SK-N-SH (cell line): Measurements from ENCODE around the gene GSG1L. TPM values are rescaled to one million over a fixed set of nuclear protein-coding genes. Genes with fewer than 3 reads are reported as not detected.

Experiments
- CTCF ChIA-PET: fragments of 300-600, 350-600 bp; formaldehyde crosslinking; extraction: SDS; loops from one replicate; lab custom pipeline; 2021; lab: Yijun Ruan, JAX
- POLR2A ChIA-PET: fragments of 350-600 bp; sonication (Branson Sonifier 250); formaldehyde crosslinking; extraction: SDS; loops from one replicate; lab custom pipeline; 2020; ENCODE audit warnings: antibody characterized with exemption, inconsistent platforms; lab: Yijun Ruan, JAX
- DNase-seq: peaks from one replicate; pipeline ENCODE4 v3.0.0; 2012
- H2AFZ ChIP-seq: fragments of 200-600 bp; sonication (generic); 2 replicates; pipeline ENCODE4 v1.8.1; 2016; ENCODE audit warnings: antibody characterized with exemption, mild to moderate bottlenecking, low read depth
- H3F3A ChIP-seq: fragments of 200-600 bp; sonication (generic); replicated peaks from 2 replicates; pipeline ENCODE3; 2016; ENCODE audit warnings: antibody characterized with exemption, mild to moderate bottlenecking; ENCODE audit not compliant: insufficient read depth
- H3K27ac ChIP-seq, 2 experiments: fragments of 200-500 bp in 1 of 2; fragments of 200-600 bp in 1 of 2; sonication (Bioruptor generic) in 1 of 2; sonication (generic), shearing (Covaris generic) in 1 of 2; 2 replicates each; pipeline versions ENCODE4 v1.5.1 to v1.6.1; 2014 to 2016; ENCODE audit warnings: low read depth in 2 of 2, inconsistent platforms in 1 of 2, low read length in 1 of 2, mild to moderate bottlenecking in 1 of 2, mixed read lengths in 1 of 2
- H3K27me3 ChIP-seq: fragments of 200-600 bp; sonication (generic), shearing (Covaris generic); 2 replicates; pipeline ENCODE4 v1.6.1; 2016; ENCODE audit warnings: mixed run types; ENCODE audit not compliant: insufficient read depth
- H3K36me3 ChIP-seq, 2 experiments: fragments of 200-500 bp in 1 of 2; fragments of 200-600 bp in 1 of 2; sonication (Bioruptor generic) in 1 of 2; sonication (generic) in 1 of 2; replicated peaks in 1 of 2; 2 replicates each; pipeline versions ENCODE3 to v1.5.1; 2014 to 2016; ENCODE audit warnings: low read length in 1 of 2, mild to moderate bottlenecking in 1 of 2; ENCODE audit not compliant: insufficient read depth in 2 of 2, control insufficient read depth in 1 of 2
- H3K4me1 ChIP-seq, 2 experiments: fragments of 200-500 bp in 1 of 2; fragments of 200-600 bp in 1 of 2; sonication (Bioruptor generic) in 1 of 2; sonication (generic), shearing (Covaris generic) in 1 of 2; 2 replicates each; pipeline versions ENCODE4 v1.5.1 to v1.6.1; 2014 to 2016; ENCODE audit warnings: low read depth in 1 of 2, low read length in 1 of 2, mixed run types in 1 of 2; ENCODE audit not compliant: insufficient read depth in 2 of 2, control insufficient read depth in 1 of 2
- H3K4me2 ChIP-seq: fragments of 200-600 bp; sonication (generic), shearing (Covaris generic); 2 replicates; pipeline ENCODE4 v1.6.1; 2017; ENCODE audit warnings: mixed run types
- H3K4me3 ChIP-seq, 2 experiments: fragments of 200-500 bp in 1 of 2; fragments of 200-600 bp in 1 of 2; sonication (Bioruptor generic) in 1 of 2; sonication (generic), shearing (Covaris generic) in 1 of 2; 2 replicates each; pipeline versions ENCODE4 v1.5.1 to v1.8.1; 2014 to 2016; ENCODE audit warnings: low read depth in 2 of 2, inconsistent platforms in 1 of 2, low read length in 1 of 2, mild to moderate bottlenecking in 1 of 2, mixed read lengths in 1 of 2, moderate library complexity in 1 of 2
- H3K79me2 ChIP-seq: fragments of 200-600 bp; sonication (generic); 2 replicates; pipeline ENCODE4 v1.8.1; 2017; ENCODE audit warnings: mild to moderate bottlenecking; ENCODE audit not compliant: insufficient read depth
- H3K9ac ChIP-seq: fragments of 200-600 bp; sonication (generic); 2 replicates; pipeline ENCODE4 v1.6.1; 2017; ENCODE audit warnings: mixed run types
- H3K9me2 ChIP-seq: fragments of 200-600 bp; sonication (generic); 2 replicates; pipeline ENCODE4 v1.6.1; 2017; ENCODE audit warnings: mixed run types
- H3K9me3 ChIP-seq: fragments of 200-600 bp; sonication (generic); 2 replicates; pipeline ENCODE4 v1.6.1; 2017; ENCODE audit warnings: mixed run types, mild to moderate bottlenecking, moderate library complexity
- H4K20me1 ChIP-seq: fragments of 200-600 bp; sonication (generic); 2 replicates; pipeline ENCODE4 v1.6.1; 2017; ENCODE audit warnings: mild to moderate bottlenecking, mixed run types; ENCODE audit not compliant: insufficient read depth
- CHD2 ChIP-seq: fragments of 150-350 bp; IDR thresholded peaks from 2 replicates; pipeline ENCODE4 v1.6.1; 2018; ENCODE audit warnings: low read length; ENCODE audit not compliant: partially characterized antibody
- ELF1 ChIP-seq: IDR thresholded peaks from 2 replicates; pipeline ENCODE4 v1.4.0; 2012
- FOSL2 ChIP-seq: IDR thresholded peaks from 2 replicates; pipeline ENCODE4 v1.4.0; 2012; ENCODE audit warnings: low read depth, mild to moderate bottlenecking, moderate library complexity, borderline replicate concordance
- GATA2 ChIP-seq: sonication (generic); formaldehyde crosslinking; IDR thresholded peaks from 2 replicates; pipeline ENCODE4 v1.5.0; 2020; ENCODE audit warnings: mild to moderate bottlenecking, missing genetic modification reagents
- MEF2A ChIP-seq: IDR thresholded peaks from 2 replicates; pipeline ENCODE4 v1.4.0; 2012; ENCODE audit warnings: low read depth, borderline replicate concordance
- POLR2AphosphoS5 ChIP-seq: IDR thresholded peaks from 2 replicates; pipeline ENCODE4 v1.6.1; 2012; ENCODE audit warnings: low read depth, low read length
- RAD21 ChIP-seq: IDR thresholded peaks from 2 replicates; pipeline ENCODE4 v1.6.1; 2012; ENCODE audit warnings: mild to moderate bottlenecking, low read length
- RCOR1 ChIP-seq: fragments of 150-350 bp; IDR thresholded peaks from 2 replicates; pipeline ENCODE4 v1.6.1; 2017; ENCODE audit warnings: antibody characterized with exemption, low read length
- RFX5 ChIP-seq: IDR thresholded peaks from 2 replicates; pipeline ENCODE4 v1.6.1; 2012; ENCODE audit warnings: mild to moderate bottlenecking, improper control_type of control experiment, low read length
- RXRA ChIP-seq: IDR thresholded peaks from 2 replicates; pipeline ENCODE4 v1.4.0; 2012; ENCODE audit warnings: low read depth, mild to moderate bottlenecking, borderline replicate concordance
- SMC3 ChIP-seq: IDR thresholded peaks from 2 replicates; pipeline ENCODE4 v1.6.1; 2012; ENCODE audit warnings: low read depth, low read length, improper control_type of control experiment
- TAF1 ChIP-seq: IDR thresholded peaks from 2 replicates; pipeline ENCODE4 v1.6.1; 2012; ENCODE audit warnings: low read depth, mild to moderate bottlenecking, low read length, moderate library complexity, borderline replicate concordance
- WGBS: methylation state at CpG from one replicate; pipeline ENCODE4 v1.1.6; 2017; ENCODE audit warnings: low lambda C conversion rate; 5-methylcytosine and 5-hydroxymethylcytosine counted together
- polyA plus RNA-seq, 3 experiments: library from polyadenylated mRNA; depleted of rRNA; stranded (reverse); fragments of >200 nt; gene quantifications; 2 replicates each; pipeline ENCODE4 v1.2.3, GENCODE V29; 2012
- TF ChIP-seq, protein P1 (sequence below): fragments of 200-600 bp; sonication (generic); IDR thresholded peaks from 2 replicates; pipeline ENCODE4 v1.6.1; 2017; ENCODE audit warnings: antibody characterized with exemption, mild to moderate bottlenecking, moderate library complexity
- TF ChIP-seq, protein P2 (sequence below): fragments of 150-350 bp; IDR thresholded peaks from 2 replicates; pipeline ENCODE4 v1.6.1; 2017; ENCODE audit warnings: antibody characterized with exemption, low read length, low read depth, borderline replicate concordance
- TF ChIP-seq, protein P3 (sequence below): IDR thresholded peaks from 2 replicates; pipeline ENCODE4 v1.4.0; 2012; ENCODE audit warnings: low read depth

The GSG1L gene
- polyA plus RNA-seq, 1 of the 3 experiments (the other 2 are of a cell fraction) = not detected

DNA sequence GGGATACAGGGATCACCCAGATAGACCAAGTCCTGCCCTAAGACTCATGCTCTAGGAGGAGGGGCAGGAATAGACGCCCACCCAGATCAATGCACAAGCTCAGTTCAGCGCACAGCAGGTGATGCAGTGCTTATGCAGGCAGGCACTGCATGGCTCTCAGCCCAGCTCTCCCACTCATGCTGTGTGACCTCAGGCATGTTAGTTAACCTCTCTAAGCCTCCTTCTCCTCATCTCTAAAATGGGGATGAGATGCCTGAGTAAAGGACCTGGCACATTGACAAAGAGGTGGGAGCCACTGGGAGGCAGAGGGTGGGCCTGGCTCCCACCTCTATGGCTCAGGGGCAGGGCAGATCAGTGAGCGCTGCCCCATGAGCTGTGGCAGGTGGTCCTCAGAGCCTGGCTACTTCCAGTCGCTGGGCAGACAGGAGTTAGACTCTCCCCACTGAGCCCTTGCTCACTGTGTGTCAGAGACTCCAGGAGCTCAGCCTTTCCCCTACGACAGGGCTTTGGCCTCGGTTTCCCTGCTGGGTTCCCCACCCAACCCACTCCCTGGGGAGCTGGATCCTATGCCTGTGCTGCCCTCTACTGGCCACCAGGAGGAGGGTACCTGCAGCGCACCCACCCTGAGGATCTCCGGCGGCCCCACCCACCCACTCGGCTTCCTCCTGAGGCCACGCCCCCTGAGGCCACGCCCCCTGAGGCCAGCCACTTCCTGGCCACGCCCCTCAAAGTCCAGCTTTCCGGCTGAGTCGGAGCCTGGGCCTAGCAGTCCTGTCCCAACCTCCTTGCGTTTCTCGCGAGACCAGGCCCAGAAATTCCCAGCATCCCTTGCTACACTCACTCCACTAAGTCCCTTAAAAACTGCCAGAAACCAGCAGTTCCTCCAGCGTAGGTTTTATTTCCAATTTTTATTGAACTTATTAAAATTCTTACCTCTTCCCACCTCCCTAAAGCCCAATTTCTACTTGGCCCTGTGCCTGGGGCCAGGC, 196.1 kb downstream of the GSG1L start:
- H3K36me3 ChIP-seq = no peaks in the 10 kb centered on the region
- H3K27ac ChIP-seq = no peak overlapping the region
- no peak overlapping the region for H3K4me2 ChIP-seq
- ChIA-PET CTCF (interaction anchor here (0.6 to 2.5 kb wide), 32 partner anchors 8 to 394 kb away, joined by 3 to 15 read pairs (median 3); no protein-coding TSS in a partner anchor), POLR2A (no interaction called here)
- no peaks in the 10 kb centered on the region for H3F3A ChIP-seq
- peak; percentile 92 for DNase-seq
- H3K9me3 ChIP-seq = no peaks in the 10 kb centered on the region
- H4K20me1 ChIP-seq = no peaks in the 10 kb centered on the region
- H2AFZ ChIP-seq = no peak overlapping the region
- no peaks in the 10 kb centered on the region for H3K27me3 ChIP-seq
- no peaks in the 10 kb centered on the region for H3K4me1 ChIP-seq
- no peak overlapping the region for H3K4me3 ChIP-seq
- TF ChIP-seq RXRA (no peak), SMC3 (peak; percentile 43; the same call in 1 of the 2 replicates), RAD21 (peak; percentile 70)
- TF ChIP-seq, protein P1, sequence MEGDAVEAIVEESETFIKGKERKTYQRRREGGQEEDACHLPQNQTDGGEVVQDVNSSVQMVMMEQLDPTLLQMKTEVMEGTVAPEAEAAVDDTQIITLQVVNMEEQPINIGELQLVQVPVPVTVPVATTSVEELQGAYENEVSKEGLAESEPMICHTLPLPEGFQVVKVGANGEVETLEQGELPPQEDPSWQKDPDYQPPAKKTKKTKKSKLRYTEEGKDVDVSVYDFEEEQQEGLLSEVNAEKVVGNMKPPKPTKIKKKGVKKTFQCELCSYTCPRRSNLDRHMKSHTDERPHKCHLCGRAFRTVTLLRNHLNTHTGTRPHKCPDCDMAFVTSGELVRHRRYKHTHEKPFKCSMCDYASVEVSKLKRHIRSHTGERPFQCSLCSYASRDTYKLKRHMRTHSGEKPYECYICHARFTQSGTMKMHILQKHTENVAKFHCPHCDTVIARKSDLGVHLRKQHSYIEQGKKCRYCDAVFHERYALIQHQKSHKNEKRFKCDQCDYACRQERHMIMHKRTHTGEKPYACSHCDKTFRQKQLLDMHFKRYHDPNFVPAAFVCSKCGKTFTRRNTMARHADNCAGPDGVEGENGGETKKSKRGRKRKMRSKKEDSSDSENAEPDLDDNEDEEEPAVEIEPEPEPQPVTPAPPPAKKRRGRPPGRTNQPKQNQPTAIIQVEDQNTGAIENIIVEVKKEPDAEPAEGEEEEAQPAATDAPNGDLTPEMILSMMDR = peak; percentile 56
- TF ChIP-seq, protein P2, sequence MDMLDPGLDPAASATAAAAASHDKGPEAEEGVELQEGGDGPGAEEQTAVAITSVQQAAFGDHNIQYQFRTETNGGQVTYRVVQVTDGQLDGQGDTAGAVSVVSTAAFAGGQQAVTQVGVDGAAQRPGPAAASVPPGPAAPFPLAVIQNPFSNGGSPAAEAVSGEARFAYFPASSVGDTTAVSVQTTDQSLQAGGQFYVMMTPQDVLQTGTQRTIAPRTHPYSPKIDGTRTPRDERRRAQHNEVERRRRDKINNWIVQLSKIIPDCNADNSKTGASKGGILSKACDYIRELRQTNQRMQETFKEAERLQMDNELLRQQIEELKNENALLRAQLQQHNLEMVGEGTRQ = no peak
- no peaks in the 10 kb centered on the region for H3K9me2 ChIP-seq
- WGBS = 40% methylated on average over 15 of the region's 19 CpGs
- H3K79me2 ChIP-seq = no peaks in the 10 kb centered on the region
- no peak overlapping the region for H3K9ac ChIP-seq

DNA sequence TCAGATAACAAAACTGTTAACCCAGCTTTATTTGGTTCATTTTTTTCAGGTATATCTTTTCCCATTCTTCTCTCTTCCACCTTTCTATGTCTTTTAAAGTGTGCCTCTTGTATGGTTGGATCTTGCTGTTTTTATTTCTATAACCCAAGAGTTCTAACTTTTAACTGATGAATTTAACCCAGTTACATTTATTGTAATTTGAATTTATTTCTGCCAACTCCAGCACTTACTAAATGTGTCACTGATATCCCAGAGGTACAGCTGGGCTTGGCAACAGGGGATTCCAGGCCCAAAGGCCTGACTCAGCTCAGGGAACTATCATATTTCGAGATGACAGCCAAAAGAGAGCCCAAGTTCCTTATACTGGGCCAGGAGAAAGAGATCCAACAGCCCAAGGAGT, 200.1 kb downstream of the GSG1L start:
- DNase-seq = no peak
- no peak overlapping the region for H3K27ac ChIP-seq
- H3K9me2 ChIP-seq = no peaks in the 10 kb centered on the region
- no peaks in the 10 kb centered on the region for H3K79me2 ChIP-seq
- no peak overlapping the region for H3K4me2 ChIP-seq
- no peak overlapping the region for H3K9ac ChIP-seq
- no peaks in the 10 kb centered on the region for H3F3A ChIP-seq
- H3K4me1 ChIP-seq = no peaks in the 10 kb centered on the region
- no peaks in the 10 kb centered on the region for H3K27me3 ChIP-seq
- no peaks in the 10 kb centered on the region for H3K9me3 ChIP-seq
- H3K36me3 ChIP-seq = no peaks in the 10 kb centered on the region
- no peaks in the 10 kb centered on the region for H4K20me1 ChIP-seq
- no peak overlapping the region for H3K4me3 ChIP-seq
- CTCF ChIA-PET = interaction anchor here (1.1 to 2.8 kb wide), 3 partner anchors 84 to 224 kb away, joined by 3 to 14 read pairs (median 8); no protein-coding TSS in a partner anchor
- WGBS = 0% methylated on average over 1 of the region's 1 CpG
- H2AFZ ChIP-seq = no peak overlapping the region
- POLR2A ChIA-PET = no interaction called here
- TF ChIP-seq TAF1 (no peak), SMC3 (no peak), POLR2AphosphoS5 (no peak), GATA2 (CRISPR knock-in tag) (no peak), RCOR1 (no peak), MEF2A (no peak), RFX5 (no peak), RAD21 (no peak), CHD2 (no peak), FOSL2 (no peak), ELF1 (no peak)
- TF ChIP-seq, protein P3, sequence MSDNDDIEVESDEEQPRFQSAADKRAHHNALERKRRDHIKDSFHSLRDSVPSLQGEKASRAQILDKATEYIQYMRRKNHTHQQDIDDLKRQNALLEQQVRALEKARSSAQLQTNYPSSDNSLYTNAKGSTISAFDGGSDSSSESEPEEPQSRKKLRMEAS = no peak
- TF ChIP-seq, protein P1 = no peak
- TF ChIP-seq, protein P2 = no peak
